IMR-90 (cell line): ENCODE data around the gene LYRM4. TPM values are rescaled to one million over a fixed set of nuclear protein-coding genes. Genes with fewer than 3 reads are reported as not detected.

Experiments used
- ATAC-seq: fragments of 200-7000 bp; cut with Tn5 transposase; 2 replicates; pipeline ENCODE4 v1.9.1; 2020; ENCODE audit warnings: low read depth, mild to moderate bottlenecking, moderate library complexity
- BruUV-seq: library from RNA; stranded (reverse); fragments of 400-500 nt; replicated peaks from 2 replicates; lab custom pipeline; 2021; lab: Mats Ljungman, UMichigan
- CTCF ChIA-PET: fragments of 300-600 bp; formaldehyde crosslinking; extraction: SDS; loops from one replicate; lab custom pipeline; 2021; ENCODE audit warnings: antibody characterized with exemption; lab: Yijun Ruan, JAX
- POLR2A ChIA-PET: fragments of 300-600 bp; sonication (Branson Sonifier 250); formaldehyde crosslinking; loops from one replicate; lab custom pipeline; 2022; ENCODE audit warnings: antibody characterized with exemption; ENCODE audit not compliant: unreplicated experiment; lab: Charles Lee
- DNase-seq: peaks from one replicate; pipeline ENCODE4 v3.0.0; 2013
- H2AFZ ChIP-seq: replicated peaks from 2 replicates; pipeline ENCODE3; 2013; ENCODE audit warnings: low read length, mild to moderate bottlenecking; ENCODE audit not compliant: poor library complexity
- H2AK5ac ChIP-seq: 2 replicates; pipeline ENCODE4 v1.6.1; 2013; ENCODE audit warnings: low read depth, low read length, inconsistent platforms
- H2AK9ac ChIP-seq: replicated peaks from 2 replicates; pipeline ENCODE3; 2013; ENCODE audit warnings: mild to moderate bottlenecking, low read depth, low read length, moderate library complexity; ENCODE audit not compliant: poor library complexity
- H2BK120ac ChIP-seq: 2 replicates; pipeline ENCODE4 v1.6.1; 2013; ENCODE audit warnings: low read depth, low read length, inconsistent platforms
- H2BK15ac ChIP-seq: 3 replicates; pipeline ENCODE4 v1.6.1; 2013; ENCODE audit warnings: low read depth, low read length, inconsistent platforms
- H2BK20ac ChIP-seq: 2 replicates; pipeline ENCODE4 v1.6.1; 2013; ENCODE audit warnings: low read depth, mild to moderate bottlenecking, inconsistent platforms, low read length, moderate library complexity
- H2BK5ac ChIP-seq: 2 replicates; pipeline ENCODE4 v1.6.1; 2013; ENCODE audit warnings: mild to moderate bottlenecking, low read depth, low read length, inconsistent platforms; ENCODE audit not compliant: poor library complexity, severe bottlenecking
- H3K14ac ChIP-seq: replicated peaks from 2 replicates; pipeline ENCODE4 v1.6.1; 2013; ENCODE audit warnings: low read depth, low read length, inconsistent platforms
- H3K18ac ChIP-seq: 2 replicates; pipeline ENCODE4 v1.6.1; 2013; ENCODE audit warnings: low read depth, low read length, control low read depth
- H3K23ac ChIP-seq: 2 replicates; pipeline ENCODE4 v1.6.1; 2013; ENCODE audit warnings: low read depth, low read length, inconsistent platforms
- H3K27ac ChIP-seq: 2 replicates; pipeline ENCODE4 v1.5.1; 2013; ENCODE audit warnings: mild to moderate bottlenecking, control low read depth, low read length; ENCODE audit not compliant: insufficient read depth
- H3K27me3 ChIP-seq: 2 replicates; pipeline ENCODE4 v1.6.1; 2013; ENCODE audit warnings: low read length; ENCODE audit not compliant: control insufficient read depth, insufficient read depth
- H3K36me3 ChIP-seq: 2 replicates; pipeline ENCODE4 v1.6.1; 2013; ENCODE audit warnings: low read length, mixed read lengths; ENCODE audit not compliant: control insufficient read depth, insufficient read depth
- H3K4ac ChIP-seq: 2 replicates; pipeline ENCODE4 v1.6.1; 2013; ENCODE audit warnings: low read depth, low read length, inconsistent platforms
- H3K4me1 ChIP-seq: 2 replicates; pipeline ENCODE4 v1.6.1; 2013; ENCODE audit warnings: low read length, mixed read lengths; ENCODE audit not compliant: control insufficient read depth, insufficient read depth
- H3K4me2 ChIP-seq: 2 replicates; pipeline ENCODE4 v1.6.1; 2013; ENCODE audit warnings: low read depth, mild to moderate bottlenecking, control low read depth, low read length, moderate library complexity
- H3K4me3 ChIP-seq: 2 replicates; pipeline ENCODE4 v1.5.1; 2013; ENCODE audit warnings: low read depth, mild to moderate bottlenecking, control low read depth, low read length, moderate library complexity; ENCODE audit not compliant: insufficient read depth
- H3K56ac ChIP-seq: 2 replicates; pipeline ENCODE4 v1.6.1; 2013; ENCODE audit warnings: low read length, inconsistent platforms; ENCODE audit not compliant: insufficient read depth; ENCODE audit errors: extremely low read depth
- H3K79me1 ChIP-seq, 2 experiments: 2 replicates each; pipeline ENCODE4 v1.6.1; 2013; ENCODE audit warnings: low read length in 2 of 2, inconsistent platforms in 1 of 2, low read depth in 1 of 2
- H3K9ac ChIP-seq: 2 replicates; pipeline ENCODE4 v1.6.1; 2013; ENCODE audit warnings: low read depth, low read length, control low read depth
- H3K9me1 ChIP-seq: 2 replicates; pipeline ENCODE4 v1.6.1; 2013; ENCODE audit warnings: low read length, inconsistent platforms; ENCODE audit not compliant: insufficient read depth
- H3K9me3 ChIP-seq: 2 replicates; pipeline ENCODE4 v1.6.1; 2013; ENCODE audit warnings: low read length; ENCODE audit not compliant: control insufficient read depth, insufficient read depth
- H4K20me1 ChIP-seq: 2 replicates; pipeline ENCODE4 v1.6.1; 2013; ENCODE audit warnings: low read length, inconsistent platforms; ENCODE audit not compliant: insufficient read depth
- H4K5ac ChIP-seq: 2 replicates; pipeline ENCODE4 v1.6.1; 2013; ENCODE audit warnings: mild to moderate bottlenecking, low read depth, low read length, control low read depth
- H4K8ac ChIP-seq, 2 experiments: 2 replicates each; pipeline ENCODE4 v1.6.1; 2013; ENCODE audit warnings: low read depth in 2 of 2, low read length in 2 of 2, control low read depth in 1 of 2, inconsistent platforms in 1 of 2
- H4K91ac ChIP-seq: 2 replicates; pipeline ENCODE4 v1.6.1; 2013; ENCODE audit warnings: low read depth, low read length, inconsistent platforms; ENCODE audit not compliant: insufficient read depth
- BHLHE40 ChIP-seq: fragments of 150-350 bp; IDR thresholded peaks from 2 replicates; pipeline ENCODE4 v1.6.1; 2016; ENCODE audit warnings: mild to moderate bottlenecking, low read depth, low read length
- CEBPB ChIP-seq: IDR thresholded peaks from 2 replicates; pipeline ENCODE4 v1.6.1; 2012; ENCODE audit warnings: low read depth, low read length, improper control_type of control experiment
- CHD1 ChIP-seq: IDR thresholded peaks from 2 replicates; pipeline ENCODE4 v1.6.1; 2012; ENCODE audit warnings: low read depth, low read length, improper control_type of control experiment
- CTCF ChIP-seq: conservative IDR thresholded peaks from 2 replicates; pipeline ENCODE4 v1.5.1; 2012; ENCODE audit warnings: mild to moderate bottlenecking, low read depth, low read length, improper control_type of control experiment
- ELK1 ChIP-seq: fragments of 150-350 bp; IDR thresholded peaks from 2 replicates; pipeline ENCODE4 v1.6.1; 2016; ENCODE audit warnings: low read depth, mild to moderate bottlenecking, low read length, moderate library complexity, borderline replicate concordance
- FOS ChIP-seq: fragments of 150-350 bp; IDR thresholded peaks from 2 replicates; pipeline ENCODE4 v1.6.1; 2016; ENCODE audit warnings: low read depth, low read length
- MAFK ChIP-seq: IDR thresholded peaks from 2 replicates; pipeline ENCODE4 v1.6.1; 2012; ENCODE audit warnings: low read depth, low read length, improper control_type of control experiment
- MXI1 ChIP-seq: IDR thresholded peaks from 2 replicates; pipeline ENCODE4 v1.6.1; 2012; ENCODE audit warnings: low read depth, mild to moderate bottlenecking, low read length, moderate library complexity, borderline replicate concordance
- NFE2L2 ChIP-seq: fragments of 150-350 bp; IDR thresholded peaks from 2 replicates; pipeline ENCODE4 v1.6.1; 2016; ENCODE audit warnings: low read depth, mild to moderate bottlenecking, low read length
- USF2 ChIP-seq: fragments of 150-350 bp; IDR thresholded peaks from 2 replicates; pipeline ENCODE4 v1.6.1; 2017; ENCODE audit warnings: mild to moderate bottlenecking, antibody characterized with exemption, low read length, low read depth
- WGBS, 2 experiments: methylation state at CpG; one replicate each; pipeline versions ENCODE4 v1.1.5 to v1.1.7; 2013; ENCODE audit warnings: missing lambda C conversion rate in 2 of 2; ENCODE audit not compliant: insufficient read length in 1 of 2; ENCODE audit errors: extremely low coverage in 2 of 2; 5-methylcytosine and 5-hydroxymethylcytosine counted together
- dilution Hi-C: fragments of 300-500 bp; cut with HindIII; formaldehyde crosslinking; loops from one replicate; pipeline ENCODE4 v1.14.3; 2018; ENCODE audit warnings: low sequenced_read_pairs; ENCODE audit not compliant: unreplicated experiment
- in situ Hi-C: fragments of 300-500 bp; cut with MboI; formaldehyde crosslinking; loops from 3 replicates; pipeline ENCODE4 v1.14.3; 2019; ENCODE audit warnings: low sequenced_read_pairs, inconsistent platforms, mixed read lengths
- intact Hi-C: fragments of 100-400 bp; cut with micrococcal nuclease; formaldehyde crosslinking; loops from 2 replicates; pipeline ENCODE4 v1.10.0; 2022
- polyA plus RNA-seq, 3 experiments: library from polyadenylated mRNA; depleted of rRNA; stranded (reverse); fragments of >200 nt; gene quantifications; 2 replicates each; pipeline ENCODE4 v1.2.3, GENCODE V29; 2012; ENCODE audit warnings: low replicate concordance in 1 of 3
- total RNA-seq: library from RNA; depleted of rRNA; stranded (reverse); fragments of >200 nt; gene quantifications from 2 replicates; pipeline ENCODE4 v1.2.3, GENCODE V29; 2012

LYRM4 gene
- total and polyA plus RNA-seq, 2 of the 4 experiments (the other 2 are of a cell fraction), result 11.5 to 26.6 TPM

GRCh38 chr6:5181510-5182317, 79.0 kb downstream of the LYRM4 start (continued):
- TF ChIP-seq ELK1, result no peak

- DNase-seq (no peak), ATAC-seq (no peak)
- Histone ChIP-seq H3K14ac (no peak overlapping the region), H2BK15ac (no peak overlapping the region), H3K79me1 (no peaks in the 10 kb centered on the region), H2AK9ac (peak overlapping the region; percentile 29), H3K9ac (no peak overlapping the region), H2BK5ac (no peak overlapping the region), H3K27me3 (no peaks in the 10 kb centered on the region), H3K56ac (no peak overlapping the region), H3K9me3 (no peaks in the 10 kb centered on the region), H2BK20ac (no peak overlapping the region), H4K91ac (no peak overlapping the region), H3K4ac (peak overlapping the region; percentile 17), H3K27ac (no peak overlapping the region), H3K4me1 (no peaks in the 10 kb centered on the region; the same call in 1 of the 2 replicates), H4K5ac (no peak overlapping the region), H4K20me1 (no peaks in the 10 kb centered on the region), H3K4me2 (no peak overlapping the region), H2AK5ac (peak overlapping the region; percentile 14; the same call in 1 of the 2 replicates), H2BK120ac (0 out of 2 replicates have a peak overlapping the region, but pooled peaks have one; percentile 18), H4K8ac (no peak overlapping the region), H3K18ac (no peak overlapping the region), H3K4me3 (no peak overlapping the region), H3K36me3 (no peaks in the 10 kb centered on the region), H2AFZ (no peak overlapping the region), H3K23ac (no peak overlapping the region), H3K9me1 (no peaks in the 10 kb centered on the region; the same call in 1 of the 2 replicates)
- BruUV-seq, result no TSS peak
- ChIA-PET CTCF (no interaction called here), POLR2A (no interaction called here)
- WGBS, 2 experiments, result 91% methylated on average over 4 of the region's 4 CpGs; no CpG with 5 or more reads in 1 of the 2 experiments
- in situ Hi-C loops (no loop called here), intact Hi-C loops (no loop called here), dilution Hi-C loops (no loop called here)
- TF ChIP-seq CHD1, result no peak
- no peak for TF ChIP-seq BHLHE40
- TF ChIP-seq MAFK, result no peak
- TF ChIP-seq FOS, result no peak
- no peak for TF ChIP-seq MXI1
- no peak for TF ChIP-seq CTCF
- TF ChIP-seq NFE2L2, result no peak
- no peak for TF ChIP-seq CEBPB
- TF ChIP-seq USF2, result no peak
- no peak for TF ChIP-seq ELK1
These were observed 80.1 kb downstream of the LYRM4 start for GRCh38 chr6:5180636-5181035.
